Measurements from ENCODE around the gene LGALS3BP. TPM values are rescaled to one million over a fixed set of nuclear protein-coding genes. Genes with fewer than 3 reads are reported as not detected.

The LGALS3BP gene
- total RNA-seq, 4 donors from 2014 or later = 193 to 443 (median 390) TPM

DNA sequence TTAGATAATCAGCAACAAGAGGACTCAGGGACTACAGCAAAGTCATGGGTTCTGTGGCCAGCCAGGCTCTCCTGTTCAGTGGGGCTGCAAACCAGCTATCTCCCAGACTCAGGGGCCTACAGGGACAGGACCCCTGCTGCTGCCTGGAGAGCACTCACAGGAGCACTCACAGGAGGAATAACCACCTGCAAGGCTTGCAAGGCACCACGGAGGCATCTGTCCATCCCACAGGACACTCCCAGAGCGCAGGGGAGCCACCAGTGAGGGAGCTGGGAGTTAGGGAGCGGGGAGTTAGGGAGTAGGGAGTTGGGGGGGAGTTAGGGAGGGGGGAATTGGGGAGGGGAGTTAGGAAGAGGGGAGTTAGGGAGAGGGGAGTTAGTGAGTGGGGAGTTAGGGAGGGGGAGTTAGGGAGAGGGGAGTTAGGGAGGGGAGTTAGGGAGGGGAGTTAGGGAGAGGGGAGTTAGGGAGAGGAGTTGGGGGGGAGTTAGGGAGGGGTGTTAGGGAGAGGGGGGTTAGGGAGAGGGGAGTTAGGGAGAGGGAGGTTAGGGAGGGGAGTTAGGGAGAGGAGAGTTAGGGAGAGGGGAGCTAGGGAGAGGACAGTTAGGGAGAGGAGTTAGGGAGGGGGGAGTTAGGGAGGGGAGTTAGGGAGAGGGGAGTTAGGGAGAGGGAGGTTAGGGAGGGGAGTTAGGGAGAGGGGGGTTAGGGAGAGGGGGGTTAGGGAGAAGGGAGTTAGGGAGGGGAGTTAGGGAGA is 24.1 kb upstream of the LGALS3BP start:
- intact Hi-C loops (cut with DNase I) = no loop called here
- WGBS, 2 donors = 74 to 83% methylated on average over 3 of the region's 3 CpGs
- Histone ChIP-seq H3K27ac (no peak overlapping the region), H3K4me3 (replicated peaks in 1 of 3) (no peak overlapping the region), H3K27me3 (no peaks in the 10 kb centered on the region), H3K36me3 (peaks cover 0 to 2% of the 10 kb centered on the region in 2 donors), H3K9me3 (no peaks in the 10 kb centered on the region), H3K4me1 (peaks cover 23 to 26% of the 10 kb centered on the region in 2 donors)
- no peak for DNase-seq
- no peak for TF ChIP-seq POLR2A (IDR thresholded peaks at IDR 0.05)
- TF ChIP-seq, protein P1, sequence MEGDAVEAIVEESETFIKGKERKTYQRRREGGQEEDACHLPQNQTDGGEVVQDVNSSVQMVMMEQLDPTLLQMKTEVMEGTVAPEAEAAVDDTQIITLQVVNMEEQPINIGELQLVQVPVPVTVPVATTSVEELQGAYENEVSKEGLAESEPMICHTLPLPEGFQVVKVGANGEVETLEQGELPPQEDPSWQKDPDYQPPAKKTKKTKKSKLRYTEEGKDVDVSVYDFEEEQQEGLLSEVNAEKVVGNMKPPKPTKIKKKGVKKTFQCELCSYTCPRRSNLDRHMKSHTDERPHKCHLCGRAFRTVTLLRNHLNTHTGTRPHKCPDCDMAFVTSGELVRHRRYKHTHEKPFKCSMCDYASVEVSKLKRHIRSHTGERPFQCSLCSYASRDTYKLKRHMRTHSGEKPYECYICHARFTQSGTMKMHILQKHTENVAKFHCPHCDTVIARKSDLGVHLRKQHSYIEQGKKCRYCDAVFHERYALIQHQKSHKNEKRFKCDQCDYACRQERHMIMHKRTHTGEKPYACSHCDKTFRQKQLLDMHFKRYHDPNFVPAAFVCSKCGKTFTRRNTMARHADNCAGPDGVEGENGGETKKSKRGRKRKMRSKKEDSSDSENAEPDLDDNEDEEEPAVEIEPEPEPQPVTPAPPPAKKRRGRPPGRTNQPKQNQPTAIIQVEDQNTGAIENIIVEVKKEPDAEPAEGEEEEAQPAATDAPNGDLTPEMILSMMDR (IDR thresholded peaks at IDR 0.05) = no peak

DNA sequence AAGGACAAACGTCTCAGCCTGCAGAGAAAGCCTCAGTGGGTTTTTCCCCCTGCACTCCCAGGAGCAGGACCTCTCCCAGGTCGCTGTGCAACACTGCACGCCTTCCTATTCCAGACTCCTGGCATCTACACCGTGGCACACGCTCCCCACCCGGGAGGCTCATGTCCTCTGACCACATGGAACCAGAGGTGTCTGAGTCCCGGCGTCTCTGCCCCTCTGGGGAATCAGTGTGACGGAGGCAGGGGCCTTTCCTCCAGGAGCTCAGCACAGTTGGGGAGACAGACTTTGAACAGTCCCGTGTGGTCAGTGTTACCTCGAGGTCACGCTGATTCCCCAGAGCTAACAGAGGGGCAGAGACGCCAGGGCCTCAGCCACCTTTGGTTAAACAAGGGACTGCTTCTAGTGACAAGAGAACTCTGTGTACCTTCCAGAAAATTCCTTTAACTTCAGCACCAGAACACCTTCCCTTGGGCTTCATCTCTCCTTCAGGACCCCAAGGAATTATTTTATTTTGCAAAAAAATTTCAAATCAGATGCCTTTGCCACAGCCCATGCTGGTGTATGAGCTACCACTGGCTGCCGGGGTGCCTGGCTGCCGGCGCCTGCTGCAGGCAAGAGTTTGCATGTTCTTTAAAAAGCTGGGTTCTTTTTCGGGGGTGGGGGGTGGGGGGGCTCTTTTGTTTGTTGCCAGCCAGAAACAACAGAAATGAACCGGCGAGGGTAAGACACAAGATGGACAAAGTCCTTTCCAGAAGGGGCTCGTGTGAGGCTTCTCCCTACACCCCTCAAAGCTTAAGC is 23.3 kb upstream of the LGALS3BP start:
- Histone ChIP-seq H3K36me3 (peaks cover 0 to 2% of the 10 kb centered on the region in 2 donors), H3K9me3 (no peaks in the 10 kb centered on the region), H3K27me3 (no peaks in the 10 kb centered on the region), H3K4me3 (replicated peaks in 1 of 3) (no peak overlapping the region), H3K4me1 (peaks cover 15 to 18% of the 10 kb centered on the region in 2 donors), H3K27ac (no peak overlapping the region)
- DNase-seq = no peak
- intact Hi-C loops (cut with DNase I) = no loop called here
- 80 to 83% methylated on average over 16 to 17 of the region's 20 CpGs for WGBS, 2 donors
- TF ChIP-seq, protein P1 (IDR thresholded peaks at IDR 0.05) = no peak
- TF ChIP-seq POLR2A (IDR thresholded peaks at IDR 0.05) = no peak

DNA sequence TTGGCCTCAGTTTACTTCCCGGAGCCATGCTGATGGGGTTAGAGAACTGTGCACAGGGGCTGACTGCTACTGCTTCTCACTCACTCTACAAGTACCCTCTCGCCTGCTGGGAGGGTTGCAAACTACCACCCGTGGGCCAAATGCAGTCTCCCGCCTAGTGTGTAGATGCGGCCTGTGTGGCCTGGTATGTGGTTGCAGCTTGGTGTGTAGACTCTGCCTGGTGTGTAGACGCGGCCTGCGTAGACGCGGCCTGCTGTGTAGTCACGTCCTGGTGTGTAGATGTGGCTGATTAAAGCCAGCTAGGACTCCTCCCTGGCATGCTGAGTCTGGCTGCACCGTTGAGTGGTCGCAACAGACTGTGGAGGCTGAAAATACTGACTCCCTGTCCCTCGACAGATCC is 22.6 kb upstream of the LGALS3BP start:
- no peaks in the 10 kb centered on the region for H3K27me3 ChIP-seq
- H3K27ac ChIP-seq = no peak overlapping the region
- intact Hi-C loops (cut with DNase I) = no loop called here
- DNase-seq = no peak
- no peaks in the 10 kb centered on the region for H3K9me3 ChIP-seq
- TF ChIP-seq POLR2A (IDR thresholded peaks at IDR 0.05) = no peak
- TF ChIP-seq, protein P1 (IDR thresholded peaks at IDR 0.05) = no peak
- peaks cover 13 to 16% of the 10 kb centered on the region in 2 donors for H3K4me1 ChIP-seq
- H3K36me3 ChIP-seq = peaks cover 4 to 6% of the 10 kb centered on the region in 2 donors
- no peak overlapping the region for H3K4me3 ChIP-seq (replicated peaks in 1 of 3)
- WGBS, 2 donors = 88 to 90% methylated on average over 7 to 14 of the region's 14 CpGs

DNA sequence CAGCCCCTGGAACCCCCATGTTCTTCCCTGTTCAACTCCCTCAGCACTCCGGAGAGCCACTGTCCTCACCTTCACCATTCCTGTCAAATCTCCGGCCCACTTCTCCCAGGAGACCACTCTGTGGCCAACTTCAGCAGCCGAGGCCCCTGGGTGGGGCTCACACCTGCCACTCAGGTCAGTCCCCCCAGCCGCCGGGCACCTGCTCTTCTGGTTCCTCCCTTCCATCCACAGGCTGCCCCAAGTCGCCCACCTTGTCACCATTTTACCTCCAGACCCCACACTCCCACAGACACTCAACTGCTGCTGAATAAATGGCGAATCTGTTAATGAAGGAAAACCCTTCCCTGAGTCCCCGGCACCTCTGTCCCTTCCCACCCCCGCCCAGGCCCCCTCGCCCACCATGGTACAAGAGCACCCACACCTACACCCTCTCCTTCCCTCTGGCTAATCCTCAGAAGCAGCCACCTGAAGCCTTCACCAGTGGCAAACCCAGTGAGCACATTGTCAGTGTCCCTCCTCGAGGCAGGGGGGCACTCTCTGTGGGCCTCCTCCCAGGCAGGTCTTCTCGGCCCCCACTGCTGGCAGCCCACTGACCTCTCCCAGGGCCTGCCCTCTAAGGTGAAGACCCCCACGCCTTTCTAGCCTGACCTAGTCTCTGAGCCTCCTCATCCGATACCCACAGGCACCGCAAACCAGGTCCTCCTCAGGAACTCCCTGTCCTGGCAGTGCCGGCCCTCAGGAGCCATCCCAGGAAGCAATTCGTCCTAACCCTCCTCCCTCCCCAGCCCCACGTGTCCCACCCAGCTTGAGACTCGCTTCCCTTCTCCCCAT is 21.7 kb upstream of the LGALS3BP start:
- Histone ChIP-seq H3K9me3 (no peaks in the 10 kb centered on the region), H3K27me3 (no peaks in the 10 kb centered on the region), H3K4me1 (peaks cover 13 to 14% of the 10 kb centered on the region in 2 donors), H3K4me3 (replicated peaks in 1 of 3) (no peak overlapping the region), H3K27ac (no peak overlapping the region), H3K36me3 (peaks cover 13 to 15% of the 10 kb centered on the region in 2 donors)
- TF ChIP-seq POLR2A (IDR thresholded peaks at IDR 0.05) = no peak
- TF ChIP-seq, protein P1 (IDR thresholded peaks at IDR 0.05) = no peak
- intact Hi-C loops (cut with DNase I) = no loop called here
- 87 to 90% methylated on average over 19 of the region's 19 CpGs for WGBS, 2 donors
- no peak for DNase-seq
